Stimulated activated CD8-positive, alpha-beta memory T cell treated with anti-CD3 and anti-CD28 coated beads, Interleukin-4, amount 100 ng/mL, for 1 hour (primary cell): ENCODE results near the gene ATXN1.
A peak's percentile ranks its signal among the peaks of the same experiment; 100 is the strongest.

Source experiments
- DNase-seq, 2 donors: peaks; one replicate each; pipeline ENCODE4 v3.0.0-alpha.2; 2020; ENCODE audit warnings: low read depth in 2 of 2, low spot score in 1 of 2

The ATXN1 gene

DNA sequence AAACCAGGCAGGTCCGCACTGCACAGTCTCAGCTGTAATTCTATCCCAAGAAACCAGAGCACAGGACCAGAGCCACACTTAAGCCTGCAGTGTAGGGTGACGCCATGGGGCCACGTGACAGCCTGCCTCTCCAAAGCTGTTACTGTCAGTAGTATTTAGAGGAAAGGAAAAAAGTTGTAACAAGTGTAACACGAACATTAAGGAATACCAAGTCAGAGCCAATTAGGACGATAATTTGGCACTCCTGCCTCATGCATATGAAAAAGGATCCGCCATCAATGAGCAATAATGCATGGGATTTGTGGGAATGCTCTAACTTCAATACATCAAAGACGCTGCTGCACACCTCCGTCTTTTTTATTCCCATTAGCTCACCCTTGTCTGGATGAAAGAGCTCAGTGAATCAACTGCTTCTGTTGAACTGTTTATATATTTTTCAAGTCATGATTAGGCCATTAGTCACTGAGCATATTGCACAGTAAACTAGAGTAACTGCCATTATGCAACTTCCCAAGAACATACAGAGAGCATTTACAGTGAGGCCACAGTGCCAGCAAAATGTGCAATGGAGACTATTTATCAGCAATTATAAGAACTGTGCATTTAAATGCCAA lies 79.9 kb downstream of the ATXN1 start:
- DNase-seq: no peak

DNA sequence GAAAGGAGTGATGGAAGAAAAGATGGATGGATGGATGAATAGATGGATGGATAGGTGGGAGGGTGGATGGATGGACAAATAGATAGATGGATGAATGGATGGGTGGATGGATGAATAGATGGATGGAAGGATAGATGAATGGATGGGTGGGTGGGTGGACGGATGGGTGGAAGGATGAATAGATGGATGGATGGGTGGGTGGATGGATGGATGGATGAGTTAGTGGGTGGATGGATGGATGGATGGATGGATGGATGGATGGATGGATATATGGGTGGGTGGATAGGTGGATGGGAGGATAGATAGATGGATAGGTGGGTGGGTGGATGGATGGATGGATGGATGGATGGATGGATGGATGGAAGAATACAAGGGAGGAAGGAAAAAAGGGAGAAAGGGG lies 82.2 kb downstream of the ATXN1 start:
- no peak for DNase-seq

DNA sequence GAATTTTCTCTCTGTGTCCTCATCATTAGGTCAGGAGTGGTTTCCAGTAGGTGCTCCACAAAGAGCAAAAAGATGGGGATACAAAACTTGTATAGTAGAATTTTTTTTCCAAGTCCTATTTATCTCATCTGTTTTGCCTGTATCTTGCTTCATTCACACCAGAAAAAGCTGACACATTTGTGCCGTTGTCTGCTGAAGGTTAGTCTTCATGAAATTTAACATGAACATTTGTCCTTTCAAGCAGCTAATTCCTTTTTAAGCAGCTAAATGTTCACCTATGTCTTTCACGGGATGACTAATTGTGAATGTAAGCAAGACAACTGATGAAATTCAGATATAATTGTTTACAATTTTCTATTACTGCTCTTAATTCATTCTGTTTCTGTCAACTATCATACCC lies 83.8 kb downstream of the ATXN1 start:
- DNase-seq: no peak

DNA sequence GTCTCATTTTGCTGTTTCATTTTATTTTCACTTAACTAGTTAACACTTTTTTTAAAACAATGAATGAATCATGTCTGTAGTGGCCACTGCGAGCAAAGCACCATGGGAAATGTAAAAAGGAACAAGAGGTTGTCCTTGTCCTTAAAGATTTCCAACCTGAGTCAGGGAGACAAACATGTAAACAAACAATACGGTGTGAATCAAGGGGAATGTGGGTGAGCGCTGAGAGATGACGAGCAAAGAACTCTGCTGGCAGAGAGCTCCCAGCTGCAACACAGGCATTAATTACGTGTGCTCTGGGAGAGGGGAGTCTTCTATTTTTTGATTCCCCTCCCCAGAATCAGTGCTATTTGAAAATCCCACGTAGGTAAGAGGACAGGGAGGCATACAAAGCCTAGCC lies 84.3 kb downstream of the ATXN1 start:
- DNase-seq: no peak

DNA sequence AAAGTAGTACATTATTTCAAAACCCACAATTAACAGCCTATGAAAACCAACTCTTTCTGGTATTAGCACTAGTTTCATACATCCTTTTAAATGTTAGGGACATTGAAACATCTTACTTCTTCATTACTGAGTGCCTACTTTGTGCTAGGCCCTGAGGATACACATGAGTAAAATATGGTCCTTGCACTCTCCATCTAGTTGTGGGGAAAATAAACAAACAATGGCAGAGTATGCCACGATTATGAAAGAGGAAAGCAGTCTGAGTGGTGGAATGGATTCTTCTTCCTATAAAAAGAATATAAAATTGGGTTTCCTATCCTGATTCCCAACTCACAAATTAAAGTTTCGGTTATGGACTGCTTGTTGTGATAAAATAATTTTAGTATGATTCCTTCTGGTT lies 84.9 kb downstream of the ATXN1 start:
- DNase-seq: no peak

DNA sequence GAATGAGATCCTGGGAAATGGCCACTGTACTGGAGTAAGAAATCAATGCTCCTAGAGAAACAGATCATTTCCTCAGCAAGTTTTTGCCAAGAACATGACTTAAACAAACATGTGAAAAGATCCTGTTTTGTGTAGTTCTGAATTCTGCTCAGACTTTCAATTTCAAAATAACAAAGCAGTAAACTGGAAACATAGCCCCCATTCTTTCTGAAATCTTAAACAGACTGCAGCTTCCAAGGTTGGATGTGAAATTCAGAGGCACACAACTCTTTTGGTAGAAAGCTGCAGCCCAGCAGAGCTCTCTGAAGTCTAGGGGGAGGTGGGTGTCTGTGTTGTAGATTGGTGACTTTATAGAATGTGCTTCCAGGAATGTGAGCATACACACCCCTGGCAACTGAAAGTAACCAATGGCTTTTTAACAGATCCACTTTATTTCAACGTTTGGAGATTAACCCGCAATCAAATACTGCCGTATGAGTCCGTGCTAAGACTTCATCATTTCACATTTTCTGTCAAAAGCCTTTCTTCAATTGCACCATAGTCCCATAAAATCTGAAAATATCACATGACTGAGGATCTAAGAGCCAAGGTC lies 86.4 kb downstream of the ATXN1 start:
- DNase-seq: no peak

DNA sequence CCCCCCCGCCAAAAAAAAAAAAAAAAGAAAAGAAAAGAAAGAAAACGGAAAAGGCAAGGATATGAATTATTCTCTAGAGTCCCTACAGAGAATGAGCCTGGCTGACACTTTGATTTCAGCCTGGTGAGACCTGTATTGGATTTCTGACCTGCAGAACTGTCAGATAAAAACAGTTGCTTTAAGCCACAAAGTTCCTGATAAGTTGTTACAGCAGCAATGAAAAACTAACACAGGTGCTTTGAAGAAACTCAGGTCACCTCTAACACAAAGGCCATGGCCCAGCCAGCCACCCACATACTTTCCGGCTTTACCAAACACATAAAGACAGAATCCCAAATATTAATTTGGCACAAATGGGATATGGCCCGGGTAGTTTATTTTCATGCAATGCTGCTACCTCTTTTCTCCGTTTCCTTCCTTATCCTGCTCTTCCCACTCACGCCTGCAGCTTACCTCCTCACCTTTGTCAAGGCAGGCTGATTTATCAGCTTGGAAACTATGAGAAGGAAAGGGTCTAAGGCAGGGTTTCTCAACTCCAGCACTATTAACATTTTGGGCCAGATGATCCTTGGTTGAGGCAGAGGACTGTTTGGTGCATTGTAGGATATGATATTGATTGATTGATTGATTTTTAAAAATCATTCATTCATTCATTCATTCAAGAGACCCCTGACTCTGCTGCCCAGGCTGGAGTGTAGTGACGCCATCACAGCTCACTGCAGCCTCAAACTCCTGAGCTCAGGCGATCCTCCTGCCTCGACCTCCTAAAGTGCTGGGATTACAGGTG lies 88.1 kb downstream of the ATXN1 start:
- DNase-seq: no peak

DNA sequence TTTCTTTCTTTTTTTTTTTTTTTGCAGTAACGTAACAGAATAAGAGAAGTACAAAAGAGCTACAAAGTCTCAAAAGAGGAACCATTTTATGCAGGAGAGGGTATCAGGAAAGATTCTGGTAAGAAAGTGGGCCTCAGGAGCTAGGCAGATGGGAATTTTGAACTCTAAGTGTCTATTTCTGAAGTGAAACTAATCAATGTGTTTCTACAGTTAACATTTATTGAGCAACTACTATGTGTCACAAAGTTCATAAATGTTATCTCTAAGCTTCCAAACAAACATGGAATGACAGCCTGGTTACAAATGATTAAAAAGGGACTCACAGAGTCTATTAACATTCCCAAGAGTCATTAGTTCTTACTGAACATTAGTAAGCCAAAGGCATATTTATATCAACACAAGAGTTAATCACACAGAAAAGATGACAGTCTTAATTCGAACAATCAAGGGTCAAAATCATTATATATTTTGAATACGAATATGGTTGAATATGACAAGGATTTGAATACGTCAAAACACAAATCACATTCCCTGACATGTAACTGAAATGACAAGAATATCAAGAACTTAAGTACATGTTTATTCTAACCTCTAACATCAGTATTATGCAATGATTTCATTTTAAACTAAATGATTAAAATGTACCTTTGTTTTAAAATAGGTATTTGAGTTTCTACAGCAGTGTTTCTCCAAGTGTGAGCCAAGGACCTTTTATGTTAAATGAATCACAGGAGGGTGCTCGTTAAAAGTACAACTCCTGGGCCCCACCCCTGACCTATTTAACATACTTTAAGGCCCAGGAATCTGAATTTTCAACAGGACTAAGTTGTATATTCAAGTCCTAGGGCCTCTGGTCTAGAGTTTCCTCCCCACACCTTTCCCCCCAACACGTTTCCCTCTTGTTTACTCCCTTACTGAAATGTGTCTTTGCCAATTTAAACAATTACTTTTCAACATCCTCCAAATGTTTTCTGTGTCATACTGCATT lies 89.7 kb downstream of the ATXN1 start:
- DNase-seq: no peak

DNA sequence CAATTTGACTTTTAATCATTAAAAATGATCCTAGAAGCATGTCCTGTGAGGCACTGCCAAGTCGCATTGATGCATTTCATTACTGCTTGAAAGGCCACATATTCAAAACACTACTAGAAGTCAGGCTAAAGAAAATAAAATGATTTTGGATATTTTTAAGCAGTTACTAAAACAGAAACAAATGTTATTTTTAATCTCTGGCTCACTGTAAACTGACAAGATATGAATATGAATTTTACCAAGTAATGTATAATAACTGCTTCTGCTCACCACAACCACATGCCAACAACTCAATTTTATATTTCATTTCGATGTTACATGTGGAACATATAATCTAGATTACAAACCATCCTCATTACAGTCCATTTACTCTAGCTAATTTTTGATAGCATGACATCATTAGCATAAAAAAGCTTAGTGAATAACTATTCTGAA lies 90.6 kb downstream of the ATXN1 start:
- no peak for DNase-seq

DNA sequence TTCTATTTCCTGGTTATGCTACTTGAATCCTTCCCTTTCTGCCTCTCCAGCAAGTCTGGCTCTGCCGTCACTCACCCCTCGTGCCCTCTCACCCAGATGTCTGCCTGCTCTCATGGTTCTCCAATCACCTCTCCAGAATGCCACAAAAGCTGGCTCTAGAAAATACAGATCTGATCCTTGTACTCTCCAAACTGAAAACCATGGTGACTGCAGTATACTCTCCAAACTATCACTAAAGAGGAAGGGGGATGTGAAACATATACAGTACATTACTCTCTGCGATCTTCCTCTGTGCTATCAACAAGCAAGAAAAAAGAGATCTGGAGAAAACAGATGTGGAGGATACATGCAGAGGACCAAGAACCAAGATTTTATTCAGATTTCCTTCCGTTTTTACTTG lies 91.1 kb downstream of the ATXN1 start:
- DNase-seq: no peak

DNA sequence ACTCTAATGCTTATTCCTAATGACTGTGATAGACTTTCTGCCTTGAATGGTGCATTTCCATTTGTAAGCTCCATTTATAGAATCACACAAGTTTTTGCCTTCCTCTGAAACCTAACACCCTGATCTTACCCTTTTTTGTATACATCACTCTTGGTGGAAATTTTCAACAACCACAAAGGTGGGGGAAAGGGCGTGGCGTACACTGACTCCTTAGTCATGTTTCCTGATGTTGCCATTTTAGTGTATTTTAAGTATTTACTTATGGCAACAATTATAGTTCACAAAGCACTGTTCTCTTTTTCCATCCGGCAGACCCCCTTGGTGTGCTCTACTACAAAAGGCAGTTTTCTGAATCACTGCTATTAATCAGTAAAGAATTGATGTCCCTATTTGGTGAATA lies 92.0 kb downstream of the ATXN1 start:
- DNase-seq: peak; percentile 26 to 52

DNA sequence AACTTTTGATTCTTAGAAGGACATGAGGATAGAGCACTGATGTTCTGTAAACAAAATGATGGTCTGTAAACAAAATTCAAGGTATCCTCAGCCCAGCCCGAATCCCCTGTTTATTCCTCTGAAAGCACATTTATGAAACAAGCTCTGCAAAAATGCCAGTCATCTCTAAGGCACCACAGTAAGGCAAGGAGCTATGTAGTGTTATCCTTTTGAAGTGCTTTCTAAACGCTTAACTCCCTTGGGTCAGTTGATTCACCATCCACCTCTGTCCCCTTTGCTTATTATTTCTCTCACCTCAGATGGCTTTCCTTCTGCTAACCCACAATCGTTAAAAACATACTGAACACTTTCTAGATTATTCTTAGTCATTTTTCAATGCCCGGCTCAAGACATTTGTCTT lies 93.8 kb downstream of the ATXN1 start:
- no peak for DNase-seq

DNA sequence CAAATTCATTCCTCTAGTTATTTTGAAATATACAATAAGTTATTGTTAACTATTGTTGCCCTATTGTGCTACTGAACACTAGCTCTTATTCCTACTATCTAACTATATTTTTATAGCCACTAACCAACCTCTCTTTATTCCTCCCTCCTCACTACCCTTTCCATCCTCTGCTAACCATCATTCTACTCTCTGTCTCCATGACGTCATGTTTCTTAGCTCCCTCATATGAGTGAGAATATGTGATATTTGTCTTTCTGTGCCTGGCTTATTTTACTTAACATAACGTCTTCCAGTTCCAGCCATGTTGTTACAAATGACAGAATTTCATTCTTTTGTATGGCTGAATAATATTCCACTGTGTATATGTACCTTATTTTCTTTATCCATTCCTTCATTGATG lies 95.3 kb downstream of the ATXN1 start:
- no peak for DNase-seq

DNA sequence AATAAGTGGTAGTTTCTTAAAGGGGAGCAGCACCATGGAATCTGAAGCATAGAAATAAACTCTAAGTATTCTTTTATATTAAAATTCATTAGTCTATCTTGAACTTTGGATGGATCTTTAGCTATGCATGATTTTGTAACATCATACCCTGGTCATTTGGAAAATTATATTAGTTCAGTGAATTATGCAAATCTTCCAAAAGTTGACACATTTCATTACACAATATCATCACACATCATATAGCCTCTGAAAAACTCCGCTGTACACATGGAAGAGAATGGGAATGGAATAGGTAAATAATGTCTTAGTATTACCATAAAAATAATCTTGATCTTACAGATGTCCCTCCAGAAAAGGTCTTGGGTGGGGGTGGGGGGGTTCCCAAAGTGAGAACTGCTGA lies 96.1 kb downstream of the ATXN1 start:
- DNase-seq: no peak

DNA sequence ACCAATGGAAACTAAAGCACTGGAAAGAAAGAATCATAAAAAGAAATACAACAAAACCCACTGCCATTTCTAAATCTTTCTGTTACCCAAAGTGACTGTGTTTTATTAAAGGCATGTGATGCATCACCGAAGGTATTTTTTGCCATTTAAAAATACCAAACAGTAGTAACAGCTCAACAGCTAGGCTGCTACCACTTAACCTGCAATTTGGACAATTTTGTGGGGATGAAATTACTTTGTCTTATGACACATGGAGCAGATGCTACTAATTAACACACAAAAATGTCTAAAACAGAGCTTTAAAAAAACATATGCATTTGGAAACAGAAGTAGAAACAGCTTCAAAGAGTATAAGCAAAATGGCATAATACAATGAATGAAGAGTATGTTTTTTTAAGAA lies 97.4 kb downstream of the ATXN1 start:
- no peak for DNase-seq

DNA sequence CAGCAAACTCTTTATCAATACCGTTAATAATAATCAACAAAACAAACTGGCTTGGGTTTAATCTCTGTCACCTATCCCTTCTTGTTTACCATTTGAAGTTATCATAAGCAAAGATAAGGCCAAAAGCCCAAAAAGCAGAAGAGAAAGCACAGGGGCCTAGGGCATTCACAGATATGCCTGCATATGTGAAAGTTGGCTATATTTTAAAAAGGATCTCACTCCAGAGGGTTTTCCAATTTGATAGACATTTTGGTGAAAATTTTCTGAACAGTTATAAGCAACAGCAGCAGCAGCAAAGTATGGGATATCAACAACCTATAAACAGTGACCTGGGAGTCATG lies 101.1 kb downstream of the ATXN1 start:
- no peak for DNase-seq

DNA sequence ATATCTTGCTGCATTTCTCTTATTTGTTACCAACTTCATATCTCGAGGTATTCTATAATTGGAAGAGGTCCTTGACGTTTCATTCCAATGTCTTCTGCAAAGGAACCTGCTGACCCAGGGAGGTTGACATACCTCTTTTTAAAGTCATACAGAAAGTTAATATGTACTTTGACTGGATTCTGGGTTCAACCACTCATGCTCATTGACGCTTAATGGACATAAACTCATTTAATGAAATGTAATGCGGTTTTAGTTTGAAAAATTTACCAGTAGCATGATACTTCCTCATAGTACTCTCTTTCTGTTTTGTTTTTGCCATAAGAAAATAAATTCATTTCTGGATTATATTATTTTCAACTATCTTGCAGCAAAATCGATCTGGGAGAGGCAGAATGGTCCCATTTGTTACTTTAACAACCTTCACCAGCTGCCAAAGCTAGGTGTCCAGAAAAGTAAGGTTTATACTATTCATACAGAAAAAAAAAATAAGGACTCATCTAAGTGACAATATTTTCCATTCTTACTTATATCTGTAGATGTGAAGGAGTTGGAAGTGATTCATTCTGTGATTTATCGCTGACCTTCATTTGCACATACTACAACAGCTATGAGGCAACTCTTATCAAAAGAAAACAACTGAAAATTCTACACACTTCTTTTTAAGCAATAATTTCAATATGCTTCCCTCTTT lies 101.6 kb downstream of the ATXN1 start:
- no peak for DNase-seq

DNA sequence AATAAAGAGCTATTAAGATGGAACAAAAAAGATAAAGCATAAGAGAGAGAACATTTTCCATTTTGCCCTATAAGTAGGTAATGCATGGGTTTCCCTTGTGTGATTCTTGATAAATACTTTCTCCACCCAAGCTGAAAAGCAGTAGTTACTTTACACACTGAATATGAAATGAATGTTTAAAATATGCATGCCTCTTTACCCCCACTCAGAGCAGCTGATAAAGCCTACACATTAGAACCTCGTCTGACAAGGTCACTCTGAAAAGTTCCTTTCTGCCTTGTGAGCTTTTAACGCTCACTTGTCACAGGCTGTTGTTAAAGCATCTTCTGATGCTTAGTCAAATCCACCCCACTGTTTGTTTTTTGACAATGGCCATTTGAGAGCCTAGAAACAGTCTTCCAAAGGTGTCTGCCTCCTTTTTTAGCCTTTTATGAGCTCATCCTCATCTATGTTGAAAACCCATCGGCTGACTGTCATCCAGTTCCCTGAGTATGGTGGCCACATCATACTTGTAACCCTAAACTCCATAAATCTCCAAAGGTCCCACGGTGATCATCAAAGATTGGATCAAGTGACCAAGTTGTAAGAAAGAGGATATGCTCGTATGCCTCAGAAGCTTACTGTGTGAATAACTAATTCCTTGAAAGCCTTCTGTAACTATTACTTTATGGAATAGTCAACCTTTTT lies 102.8 kb downstream of the ATXN1 start:
- no peak for DNase-seq

DNA sequence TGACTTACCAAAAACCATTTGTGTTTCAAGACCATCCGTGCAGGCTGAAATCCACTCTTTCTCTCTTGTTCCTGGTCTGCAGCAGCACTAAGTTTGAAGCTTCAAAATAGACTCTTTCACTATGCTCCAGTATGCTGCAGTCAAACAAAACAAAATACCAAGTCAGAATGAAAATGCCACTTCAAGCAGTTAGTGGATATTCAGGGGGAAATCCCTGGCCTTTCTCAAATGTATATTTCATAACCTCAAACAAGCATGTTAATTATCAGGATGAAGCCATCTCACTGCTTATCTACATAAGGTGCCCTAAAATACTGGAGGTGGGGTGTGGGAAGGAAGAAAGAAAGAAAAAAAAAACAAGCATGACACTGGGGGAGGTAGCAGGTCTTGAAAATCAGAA lies 103.5 kb downstream of the ATXN1 start:
- DNase-seq: no peak

DNA sequence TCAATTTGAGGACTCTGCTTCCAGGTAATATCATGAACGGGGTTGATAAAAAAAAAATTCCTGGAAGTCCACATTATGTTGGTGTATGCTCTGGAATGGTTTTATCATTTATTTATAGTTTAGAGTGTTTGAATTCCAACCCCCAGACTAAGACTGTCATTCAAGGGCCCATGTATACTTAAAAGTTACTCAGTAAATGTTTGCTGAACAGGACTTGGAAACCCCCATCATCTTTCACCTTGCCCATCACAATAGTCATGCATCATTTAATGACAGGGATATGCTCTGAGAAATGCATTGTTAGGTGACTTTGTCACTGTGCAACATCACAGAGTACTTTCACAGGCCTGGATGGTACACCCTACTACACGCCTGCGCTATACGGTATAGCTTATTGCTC lies 104.8 kb downstream of the ATXN1 start:
- DNase-seq: no peak
